Measurements from ENCODE around the gene ANKRD52.
"Not testable (repeated sequence)": the region's sequence is repeated elsewhere in the genome, so short reads cannot be mapped to it uniquely, and the experiment has no call there.

Gene ANKRD52

GRCh38 chr12:56272468-56272867, 14.3 kb upstream of the ANKRD52 start:
- not testable (repeated sequence) for DNase-seq (ENCODE audit: low read depth)

GRCh38 chr12:56271031-56271430, 12.8 kb upstream of the ANKRD52 start:
- DNase-seq (ENCODE audit: low read depth), result no peak

DNA sequence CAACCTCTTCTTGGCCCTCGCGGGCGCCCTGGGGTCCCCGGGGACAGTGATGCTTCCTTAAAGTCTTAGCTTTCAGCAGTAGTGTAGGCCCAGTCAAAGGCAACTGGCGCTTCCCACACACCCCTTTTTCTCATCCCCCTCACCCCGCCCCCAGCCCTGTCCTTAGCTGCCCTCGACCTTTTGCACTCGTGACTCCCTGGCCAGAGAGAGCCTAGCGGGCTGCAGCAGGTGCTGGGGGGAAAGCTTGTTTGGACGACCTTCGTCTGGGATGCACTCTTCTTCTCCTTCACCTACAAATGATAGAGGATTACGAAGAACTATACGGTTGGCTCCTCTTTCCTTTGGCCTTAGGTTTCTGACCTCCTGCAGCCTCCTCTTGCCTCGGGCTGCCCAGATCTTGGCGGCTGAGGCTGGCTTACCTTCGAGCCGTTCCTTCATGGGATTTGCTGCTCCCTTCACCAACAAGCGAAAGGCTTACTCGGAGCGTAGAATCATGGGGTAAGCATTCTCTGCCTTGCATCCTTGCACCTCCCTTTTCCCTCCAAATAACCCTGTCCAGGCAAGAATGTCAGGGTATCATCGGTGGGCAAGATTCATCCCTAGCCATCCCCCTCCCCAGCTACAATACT, 9.4 kb upstream of the ANKRD52 start:
- DNase-seq (ENCODE audit: low read depth), result no peak

DNA sequence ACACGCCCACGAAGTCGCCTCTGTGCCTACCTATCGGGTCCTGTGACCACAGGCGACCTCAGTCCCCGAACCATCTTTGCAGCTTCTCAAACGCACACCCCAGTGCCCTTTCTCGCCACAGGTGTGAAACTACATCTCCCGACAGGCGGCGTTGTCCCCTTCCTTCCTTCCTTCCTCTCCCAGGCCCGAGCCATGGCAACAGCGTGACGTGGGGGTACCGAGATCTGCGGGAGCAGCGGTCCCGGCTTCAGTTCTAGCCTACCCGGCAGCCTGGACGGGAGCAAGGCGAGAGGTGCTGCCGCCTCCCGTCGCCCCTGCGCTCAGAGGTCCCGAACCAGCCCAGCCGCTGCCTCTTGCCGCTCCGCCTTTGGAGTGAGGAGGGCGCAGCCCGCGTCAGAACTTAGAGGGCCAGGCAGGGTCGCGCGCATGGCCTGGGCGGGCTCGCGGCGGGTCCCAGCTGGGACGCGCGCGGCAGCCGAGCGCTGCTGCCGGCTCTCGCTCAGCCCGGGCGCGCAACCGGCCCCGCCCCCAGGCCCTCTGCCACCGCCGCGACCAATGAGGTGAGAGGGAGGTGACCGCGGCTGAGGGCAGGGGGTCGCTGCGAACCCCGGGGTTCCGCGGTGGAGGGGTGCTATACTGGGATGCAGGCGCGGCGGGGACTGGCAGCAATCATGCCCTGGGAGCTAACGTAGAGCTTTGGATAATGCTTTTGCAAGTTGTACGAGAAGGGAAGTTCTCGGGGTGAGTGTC, 8.7 kb upstream of the ANKRD52 start, which contains the start of gene COQ10A:
COQ10A (plus strand) TSS at position 250 of the 750 bp plus-strand sequence; CDS start at position 427, 177 bp downstream.
- peak; percentile 80 for DNase-seq (ENCODE audit: low read depth)

DNA sequence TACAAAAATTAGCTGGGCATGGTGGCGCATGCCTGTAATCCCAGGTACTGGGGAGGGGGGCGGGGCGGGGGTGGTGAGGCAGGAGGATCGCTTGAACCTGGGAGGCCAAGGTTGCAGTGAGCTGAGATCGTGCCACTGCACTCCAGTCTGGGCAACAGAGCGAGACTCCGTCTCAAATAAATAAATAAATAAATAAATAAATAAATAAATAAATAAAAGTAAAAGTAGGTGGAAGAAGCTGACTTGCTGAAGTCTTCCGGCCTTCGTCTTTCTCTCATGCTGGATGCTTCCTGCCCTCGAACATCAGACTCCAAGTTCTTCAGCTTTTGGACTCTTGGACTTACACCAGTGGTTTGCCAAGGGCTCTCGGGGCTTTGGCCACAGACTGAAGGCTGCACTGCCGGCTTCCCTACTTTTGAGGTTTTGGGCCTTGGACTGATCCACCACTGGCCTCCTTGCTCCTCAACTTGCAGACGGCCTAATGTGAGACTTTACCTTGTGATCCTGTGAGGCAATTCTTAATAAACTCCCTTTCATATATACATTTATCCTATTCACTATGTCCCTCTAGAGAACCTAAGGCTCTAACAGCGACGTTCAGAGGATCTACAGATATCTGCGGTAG, 8.0 kb upstream of the ANKRD52 start:
- DNase-seq (ENCODE audit: low read depth), result not testable (repeated sequence)

DNA sequence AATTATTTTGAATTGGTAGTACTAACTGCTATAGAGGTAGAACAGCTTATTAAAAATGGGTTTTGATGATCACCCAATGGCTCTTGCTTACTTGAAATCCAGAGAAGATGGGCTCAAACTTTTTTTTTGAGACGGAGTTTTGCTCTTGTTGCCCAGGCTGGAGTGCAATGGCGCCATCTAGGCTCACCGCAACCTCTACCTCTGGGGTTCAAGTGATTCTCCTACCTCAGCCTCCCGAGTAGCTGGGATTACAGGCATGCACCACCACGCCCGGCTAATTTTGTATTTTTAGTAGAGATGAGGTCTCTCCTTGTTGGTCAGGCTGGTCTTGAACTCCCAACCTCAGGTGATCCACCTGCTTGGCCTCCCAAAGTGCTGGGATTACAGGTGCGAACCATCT, 4.8 kb upstream of the ANKRD52 start:
- DNase-seq (ENCODE audit: low read depth), result not testable (repeated sequence)

GRCh38 chr12:56261503-56262232, 3.5 kb upstream of the ANKRD52 start:
- DNase-seq (ENCODE audit: low read depth), result no peak

- DNase-seq (ENCODE audit: low read depth), result no peak
Measured at GRCh38 chr12:56260921-56261320, 2.7 kb upstream of the ANKRD52 start.

- DNase-seq (ENCODE audit: low read depth), result no peak
Measured at GRCh38 chr12:56260380-56260779, 2.2 kb upstream of the ANKRD52 start.

- no peak for DNase-seq (ENCODE audit: low read depth)
Measured at GRCh38 chr12:56258820-56259183, 618 bp upstream of the ANKRD52 start.

DNA sequence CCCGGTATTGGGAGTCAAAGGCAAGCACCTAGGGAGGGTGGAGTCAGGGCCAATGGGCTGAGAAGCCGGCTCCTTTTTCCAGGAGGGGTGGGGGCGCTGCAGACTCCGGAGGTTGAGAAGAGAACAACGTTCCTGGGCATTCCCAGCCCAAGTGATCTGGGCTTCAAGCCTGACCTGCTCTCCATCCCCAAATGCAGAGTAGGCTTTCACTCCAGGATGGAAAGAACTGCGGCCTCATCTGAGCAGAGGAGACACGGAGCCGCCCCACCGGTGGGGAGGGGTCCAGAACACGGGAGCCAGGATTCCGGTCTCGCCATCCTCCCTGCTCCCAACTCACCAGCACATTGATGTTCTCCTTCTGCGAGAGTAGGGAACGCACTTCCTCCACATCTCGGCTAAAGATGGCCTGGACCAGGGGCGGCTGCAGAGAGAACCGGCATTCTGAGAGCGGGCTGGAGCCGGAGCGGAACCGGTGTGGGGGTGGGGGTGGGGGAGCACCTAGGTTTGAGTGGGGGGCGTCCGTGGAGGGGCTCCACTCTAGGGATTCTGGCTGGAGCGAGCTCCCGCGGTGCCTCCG, 605 bp downstream of the ANKRD52 start:
- DNase-seq (ENCODE audit: low read depth), result no peak

DNA sequence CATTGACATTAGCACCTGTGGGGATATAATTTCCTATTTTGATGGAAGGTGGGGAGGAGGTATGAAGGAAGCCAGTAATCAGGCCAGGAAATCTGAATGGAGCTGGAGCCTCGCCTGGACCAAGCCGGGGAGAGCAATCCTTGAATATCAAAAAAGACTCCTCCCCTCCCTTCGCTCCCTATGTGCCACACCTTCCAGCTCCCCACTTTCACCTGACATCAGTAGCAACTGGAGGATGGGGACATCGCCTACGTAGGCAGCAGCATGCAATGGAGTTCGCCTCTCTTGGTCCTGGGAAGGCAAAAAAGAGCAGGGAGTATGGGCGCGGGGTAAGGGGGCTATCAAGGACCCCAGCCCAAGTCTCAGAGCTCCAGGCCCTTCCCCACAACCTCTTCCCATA, 1.1 kb downstream of the ANKRD52 start:
- DNase-seq (ENCODE audit: low read depth), result no peak

DNA sequence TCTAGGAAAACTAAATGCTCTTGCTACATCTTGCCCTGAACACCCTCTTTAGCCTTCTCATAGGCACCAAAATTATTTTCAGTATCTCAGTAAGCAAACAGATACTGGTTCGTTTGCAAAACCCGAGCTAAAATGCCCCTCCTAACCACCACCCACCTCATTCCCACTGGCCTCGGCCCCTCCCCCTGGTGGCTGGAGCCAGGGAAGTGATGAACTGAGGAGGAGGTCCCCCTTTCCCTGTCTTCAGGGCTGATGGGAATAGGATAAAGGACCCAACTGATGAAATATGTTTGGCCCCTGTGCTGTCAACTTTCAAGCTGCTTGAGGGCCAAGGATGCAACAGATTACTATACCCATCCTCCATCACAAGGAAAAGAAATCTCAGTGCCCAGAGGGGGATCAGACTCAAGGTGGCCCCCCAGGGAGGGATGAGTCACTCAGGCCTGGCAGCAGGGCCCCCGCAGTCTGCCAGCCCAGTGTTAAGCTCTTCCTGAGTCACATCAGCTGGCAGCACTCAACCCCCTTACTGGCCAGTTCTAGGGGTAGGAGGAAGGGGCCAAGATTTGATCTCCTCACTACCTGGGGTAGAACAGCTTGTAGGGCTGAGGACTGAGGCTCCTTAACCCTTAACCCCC, 1.7 kb downstream of the ANKRD52 start:
- no peak for DNase-seq (ENCODE audit: low read depth)

DNA sequence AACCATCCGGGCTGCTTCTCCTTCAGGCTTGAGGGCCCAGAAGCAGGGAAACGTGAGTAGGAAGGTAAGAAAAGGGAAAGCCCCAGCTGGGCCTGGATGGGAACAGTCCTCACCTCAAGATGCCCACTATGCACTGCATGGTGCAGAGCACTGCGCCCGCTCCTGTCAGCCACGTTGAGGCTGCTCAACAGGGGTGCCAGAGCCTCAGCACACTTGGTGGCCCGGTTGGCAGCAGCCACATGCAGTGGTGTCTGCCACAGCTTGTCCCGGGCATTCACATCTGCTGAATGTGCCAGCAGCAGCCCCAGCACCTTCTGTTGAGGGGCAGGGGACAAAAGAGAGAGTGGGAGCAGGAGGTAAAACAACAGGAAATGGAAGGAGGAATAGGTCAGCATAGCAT, 2.5 kb downstream of the ANKRD52 start:
- no peak for DNase-seq (ENCODE audit: low read depth)

GRCh38 chr12:56253091-56253490, 5.1 kb downstream of the ANKRD52 start:
- no peak for DNase-seq (ENCODE audit: low read depth)

DNA sequence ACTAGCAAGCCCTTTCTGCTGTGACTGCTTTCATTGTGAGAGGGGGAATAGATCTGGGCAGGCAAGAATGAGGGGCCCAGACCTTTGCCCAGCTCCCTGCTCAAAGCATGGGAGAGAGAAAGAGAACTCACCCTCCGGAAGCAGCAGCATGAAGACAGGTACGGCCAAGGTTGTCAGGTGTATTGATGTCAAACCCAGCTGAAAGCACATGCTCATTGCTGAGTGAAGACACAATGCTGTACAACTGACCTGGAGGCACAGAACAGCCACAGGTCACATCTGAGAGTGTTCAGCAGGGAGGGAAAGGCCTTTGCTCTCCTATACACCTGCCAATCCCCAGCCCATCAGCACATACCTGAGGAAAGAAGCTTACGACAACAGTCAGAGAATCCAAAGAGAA, 5.5 kb downstream of the ANKRD52 start:
- DNase-seq (ENCODE audit: low read depth), result no peak

GRCh38 chr12:56248711-56249110, 9.5 kb downstream of the ANKRD52 start:
- DNase-seq (ENCODE audit: low read depth), result no peak

- no peak for DNase-seq (ENCODE audit: low read depth)
Measured at GRCh38 chr12:56247923-56248322, 10.3 kb downstream of the ANKRD52 start.

DNA sequence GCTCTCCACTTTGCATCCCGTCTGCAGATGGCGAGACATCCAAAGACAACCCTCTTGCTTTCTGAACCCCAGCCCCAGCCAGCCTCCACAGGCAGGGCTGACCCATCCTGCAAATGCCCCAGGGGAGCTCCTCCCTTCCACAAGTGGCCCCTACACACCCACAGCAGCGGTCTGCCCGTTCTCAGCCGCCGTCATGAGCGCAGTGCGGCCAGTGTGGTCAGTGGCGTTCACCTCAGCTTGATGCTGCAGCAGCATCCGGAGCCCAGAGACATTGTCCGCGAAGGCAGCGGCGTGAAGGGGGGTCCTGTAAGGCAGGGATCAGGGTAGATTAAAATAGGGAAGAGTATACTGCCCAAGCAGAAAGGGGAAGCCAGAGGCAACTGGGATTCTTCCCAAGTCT, 13.7 kb downstream of the ANKRD52 start:
- no peak for DNase-seq (ENCODE audit: low read depth)

DNA sequence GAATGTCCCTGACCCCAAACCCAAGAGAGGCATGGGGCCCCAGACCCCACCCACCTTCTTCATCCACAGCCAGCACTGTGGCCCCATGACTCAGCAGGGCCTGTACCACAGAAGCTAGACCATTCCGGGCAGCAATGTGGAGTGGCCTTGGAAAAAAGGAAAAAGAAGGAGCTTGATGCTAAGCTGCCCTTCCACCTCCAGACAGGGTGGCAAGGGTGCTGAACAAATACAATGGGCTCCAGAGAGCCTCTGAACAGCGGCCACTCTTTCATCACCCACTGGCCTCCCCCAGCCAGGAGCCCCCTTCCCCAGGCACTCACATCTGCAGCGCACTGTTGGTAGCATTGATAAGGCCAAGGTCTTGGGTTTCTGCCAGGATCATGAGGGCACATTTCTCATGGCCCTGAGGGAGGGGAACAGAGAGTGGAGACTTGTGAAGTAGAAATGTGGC, 14.4 kb downstream of the ANKRD52 start:
- no peak for DNase-seq (ENCODE audit: low read depth)

GRCh38 chr12:56242986-56243385, 15.2 kb downstream of the ANKRD52 start:
- no peak for DNase-seq (ENCODE audit: low read depth)

All from activated T-helper 9 cell treated with anti-CD3 and anti-CD28 coated beads, Interleukin-2, amount 50 U/mL, for 16 hours (primary cell).